ENCODE results near the gene PYY.

Gene PYY

GRCh38 chr17:43914451-43914850 is 39.3 kb downstream of the PYY start:
- no peak for DNase-seq (ENCODE audit: low read depth)

DNA sequence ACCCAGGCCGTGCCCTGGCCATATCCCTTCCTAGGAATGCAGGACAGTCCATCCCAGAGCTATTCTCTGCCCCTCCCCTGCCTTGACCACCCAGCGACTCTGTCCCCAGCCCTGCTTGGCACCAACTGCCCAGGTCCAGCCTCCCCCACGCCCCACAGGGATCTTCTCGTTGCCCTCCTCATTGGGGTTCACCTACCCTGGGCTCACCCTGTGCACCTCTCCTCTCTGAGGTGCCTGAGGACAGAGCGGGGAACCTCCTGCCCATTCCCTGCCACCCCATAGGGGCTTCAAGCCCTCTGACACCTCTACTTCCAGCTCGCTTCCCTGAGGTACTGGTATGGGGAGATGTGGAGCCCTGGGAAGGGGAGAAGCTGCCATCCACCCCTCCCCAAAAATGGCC is 40.2 kb downstream of the PYY start:
- DNase-seq (ENCODE audit: low read depth): no peak

DNA sequence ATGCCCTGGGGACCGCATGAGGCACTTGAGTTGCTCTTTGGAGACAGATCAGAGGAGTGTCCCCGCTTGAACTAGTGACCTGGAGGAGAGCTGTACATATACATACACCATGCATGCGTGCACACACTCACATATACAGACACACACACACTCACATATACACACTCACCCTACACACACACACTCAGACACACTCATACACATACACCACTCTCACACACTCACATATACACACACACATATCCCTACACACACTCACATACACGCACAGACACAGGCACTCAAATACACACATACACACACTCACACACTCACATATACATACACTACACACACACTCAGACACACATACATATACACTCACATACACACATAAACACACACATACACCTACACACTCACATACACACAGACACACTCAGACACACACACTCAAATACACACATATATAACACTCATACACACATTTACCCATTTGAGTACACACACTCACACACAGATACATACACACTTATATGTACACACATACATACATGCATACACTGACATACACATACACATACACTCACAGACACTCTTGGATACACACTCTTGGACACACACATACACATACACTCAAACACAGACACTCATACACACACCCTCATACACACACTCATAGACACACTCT is 41.0 kb downstream of the PYY start:
- no peak for DNase-seq (ENCODE audit: low read depth)

DNA sequence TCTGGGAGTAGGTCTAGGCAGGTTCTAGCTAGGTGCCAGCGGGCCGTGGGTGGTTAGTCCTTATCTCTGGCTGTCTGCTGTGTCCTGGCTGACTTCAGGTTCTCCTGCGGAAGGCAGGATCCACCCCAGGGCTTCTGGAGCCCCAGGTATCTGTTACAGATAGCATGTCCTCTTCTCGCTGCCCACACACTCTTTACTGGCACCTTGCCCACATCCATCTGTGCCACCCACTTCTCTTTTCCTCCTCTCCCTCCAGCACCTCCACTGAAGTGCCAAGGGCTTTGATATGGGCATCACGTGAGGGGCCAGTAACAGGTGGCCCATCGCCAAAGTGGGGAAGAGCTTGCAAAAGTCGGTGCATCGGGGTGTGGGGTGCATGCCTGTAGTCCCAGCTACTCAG is 41.8 kb downstream of the PYY start:
- DNase-seq (ENCODE audit: low read depth): no peak

DNA sequence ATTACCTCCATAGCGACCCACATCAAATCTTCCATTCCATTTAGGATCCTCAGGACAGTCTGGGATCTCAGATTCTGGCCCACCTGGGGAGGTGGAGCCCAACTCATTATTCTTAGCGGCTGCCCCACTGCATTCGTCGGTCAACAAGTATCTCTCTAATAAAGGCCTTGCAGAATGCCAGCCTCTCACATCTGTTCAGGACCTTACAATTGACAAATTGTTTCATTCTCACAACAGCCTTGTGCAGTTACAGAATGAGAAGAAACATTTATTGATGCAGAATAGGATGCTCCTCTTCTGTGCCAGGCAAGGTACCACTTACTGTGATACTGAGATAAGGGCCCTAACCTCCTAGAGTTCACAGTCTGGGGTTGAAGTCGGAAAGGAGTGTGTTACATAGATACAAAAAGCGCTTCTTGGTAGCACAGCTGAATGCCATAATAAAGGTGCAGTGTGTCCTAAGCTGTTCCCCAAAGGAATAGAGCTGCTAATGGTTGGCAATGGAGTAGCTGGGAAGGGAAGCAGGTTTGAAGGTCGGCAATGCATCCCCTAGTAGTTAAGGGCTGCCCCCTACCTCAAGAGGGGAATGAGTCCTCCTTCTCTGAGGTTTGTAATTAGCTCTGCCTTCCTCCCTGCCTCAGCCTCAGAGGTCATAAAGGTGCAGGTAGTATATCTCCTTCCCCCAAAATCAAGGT is 44.1 kb downstream of the PYY start:
- no peak for DNase-seq (ENCODE audit: low read depth)

- peak; percentile 40 for DNase-seq (ENCODE audit: low read depth)
Observed at GRCh38 chr17:43907998-43908721, 45.6 kb downstream of the PYY start.

- peak; percentile 47 for DNase-seq (ENCODE audit: low read depth)
Observed at GRCh38 chr17:43907425-43907981, 46.2 kb downstream of the PYY start, which contains the start of gene MPP2. MPP2 (minus strand) TSS chr17:43907536; CDS start chr17:43904460, 3,076 bp downstream.

DNA sequence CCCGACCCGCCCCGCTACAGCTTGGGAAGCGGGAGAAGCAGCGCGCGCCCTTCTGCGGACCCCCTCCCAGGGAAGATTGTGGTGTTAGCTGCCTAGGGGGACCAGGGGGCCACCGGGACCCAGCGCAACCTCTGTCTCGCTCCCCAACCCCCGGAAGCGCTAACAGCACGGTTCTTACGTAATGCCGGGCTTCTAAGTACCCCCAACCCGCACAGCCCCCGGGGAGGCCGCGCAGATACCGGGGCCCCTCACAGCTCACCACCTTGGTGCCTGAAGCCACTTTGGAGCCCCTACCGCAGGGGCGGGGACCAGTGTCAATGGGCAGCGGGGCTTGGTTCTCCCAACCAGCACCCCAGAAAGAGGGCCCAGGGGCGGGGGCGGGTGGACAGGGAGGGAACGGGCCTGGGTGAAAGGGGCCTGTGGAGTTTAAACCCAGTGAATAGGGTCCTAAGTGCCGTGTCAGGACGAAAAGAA is 46.8 kb downstream of the PYY start:
- DNase-seq (ENCODE audit: low read depth): no peak

DNA sequence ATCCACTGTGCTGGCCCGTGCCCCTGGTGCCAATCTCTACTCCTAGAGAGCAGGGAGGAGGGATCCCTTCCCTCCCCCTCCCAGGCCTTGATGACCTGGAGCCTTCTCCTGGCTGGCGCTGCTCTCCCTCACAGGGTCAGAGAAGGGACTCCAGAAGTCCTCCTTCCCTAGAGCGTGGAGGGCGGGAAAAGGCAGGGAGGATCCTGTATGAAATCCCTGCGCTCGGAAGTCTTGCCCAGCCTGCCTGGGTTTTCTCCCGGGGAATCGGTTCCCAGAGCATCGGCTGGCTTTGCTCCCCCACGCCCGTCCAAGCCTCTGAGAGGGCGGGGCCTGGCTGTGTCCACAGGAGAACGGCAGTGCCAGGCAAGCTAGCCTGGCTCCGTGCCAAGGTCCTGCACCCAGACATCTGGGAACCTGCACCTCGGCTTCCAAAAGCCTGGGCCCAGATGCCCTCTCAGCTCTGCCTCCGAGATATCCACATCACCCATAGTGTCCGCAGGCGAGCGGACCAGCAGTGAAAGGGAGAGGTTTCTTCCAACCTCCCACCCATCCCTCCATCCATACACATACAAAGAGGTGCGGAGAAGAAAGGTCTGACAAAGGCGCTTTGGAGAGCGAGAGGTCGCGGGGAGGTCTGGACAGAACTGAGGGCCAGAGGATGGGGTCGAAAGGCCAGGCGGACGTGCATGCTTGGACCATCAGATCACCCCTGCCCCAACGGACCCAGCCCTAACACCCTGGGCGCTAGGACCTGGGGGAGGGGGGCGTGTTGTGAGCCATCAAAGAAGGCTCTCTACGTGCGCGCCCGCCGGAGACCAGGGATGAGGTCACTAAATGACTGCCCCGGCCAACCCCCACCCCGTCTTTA is 47.5 kb downstream of the PYY start:
- DNase-seq (ENCODE audit: low read depth): peak; percentile 28

DNA sequence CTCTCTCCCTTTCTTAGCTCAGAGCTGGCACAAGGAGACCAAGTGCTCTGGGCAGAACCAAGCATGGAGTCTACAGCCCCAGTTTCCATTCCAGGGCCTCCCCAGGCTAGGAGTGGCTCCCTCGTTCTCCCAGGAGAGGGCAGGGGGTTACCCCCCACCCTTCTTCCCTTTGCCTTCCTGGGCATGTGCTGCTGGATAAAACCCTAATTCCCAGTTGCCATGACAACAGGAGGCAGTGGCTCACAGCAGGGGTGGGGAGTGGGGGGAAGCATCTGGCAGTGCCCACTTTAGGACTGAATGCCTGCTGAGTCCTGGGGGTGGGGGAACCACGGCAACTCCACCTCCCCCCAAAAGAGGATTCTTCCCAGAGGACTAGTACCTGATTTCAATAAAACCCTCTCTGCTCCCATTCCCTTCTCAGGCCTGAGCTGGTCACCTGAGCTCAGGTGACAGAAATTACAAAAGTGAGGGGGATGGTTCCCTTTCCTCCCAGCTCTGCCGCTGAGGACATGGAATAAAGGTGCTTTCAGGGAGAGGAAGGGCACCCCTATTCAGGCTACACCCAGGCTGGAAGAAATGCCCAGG is 48.2 kb downstream of the PYY start:
- DNase-seq (ENCODE audit: low read depth): no peak

Data from activated T-cell treated with anti-CD3 and anti-CD28 coated beads for 1 hour (primary cell).